ENCODE measurements around the gene EEF1A2.

DNA sequence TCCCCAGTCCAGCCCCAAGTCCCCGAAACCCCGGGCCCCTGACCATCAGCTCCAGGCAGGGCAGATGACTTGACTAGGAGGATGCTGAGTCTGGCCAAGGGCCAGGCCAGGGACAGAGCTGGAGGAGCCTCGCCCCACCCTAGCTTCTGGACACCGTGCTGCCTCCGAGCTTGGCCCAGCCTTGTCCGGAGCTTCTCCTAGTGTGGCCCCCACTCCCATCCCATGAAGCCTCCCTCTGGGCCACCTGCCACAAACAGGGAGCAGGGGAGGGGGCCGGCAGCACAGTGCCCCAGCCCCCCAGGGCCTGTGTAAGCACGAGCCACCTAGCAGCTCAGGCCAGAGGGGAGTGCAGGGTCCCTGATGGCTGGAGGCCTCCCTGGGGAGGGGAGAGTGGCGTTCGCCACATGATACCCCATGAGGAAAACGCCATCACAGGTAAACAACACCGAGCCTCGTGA is 5.3 kb downstream of the EEF1A2 start:
- TF ChIP-seq POLR2A (IDR thresholded peaks at IDR 0.05; ENCODE audit: low read depth, low read length), result no peak
- TF ChIP-seq ELK1 (IDR thresholded peaks at IDR 0.05; ENCODE audit: borderline replicate concordance, low read depth, low read length), result no peak
- TF ChIP-seq RAD21 (IDR thresholded peaks at IDR 0.05; ENCODE audit: low read length), result no peak
- TF ChIP-seq, protein P1, sequence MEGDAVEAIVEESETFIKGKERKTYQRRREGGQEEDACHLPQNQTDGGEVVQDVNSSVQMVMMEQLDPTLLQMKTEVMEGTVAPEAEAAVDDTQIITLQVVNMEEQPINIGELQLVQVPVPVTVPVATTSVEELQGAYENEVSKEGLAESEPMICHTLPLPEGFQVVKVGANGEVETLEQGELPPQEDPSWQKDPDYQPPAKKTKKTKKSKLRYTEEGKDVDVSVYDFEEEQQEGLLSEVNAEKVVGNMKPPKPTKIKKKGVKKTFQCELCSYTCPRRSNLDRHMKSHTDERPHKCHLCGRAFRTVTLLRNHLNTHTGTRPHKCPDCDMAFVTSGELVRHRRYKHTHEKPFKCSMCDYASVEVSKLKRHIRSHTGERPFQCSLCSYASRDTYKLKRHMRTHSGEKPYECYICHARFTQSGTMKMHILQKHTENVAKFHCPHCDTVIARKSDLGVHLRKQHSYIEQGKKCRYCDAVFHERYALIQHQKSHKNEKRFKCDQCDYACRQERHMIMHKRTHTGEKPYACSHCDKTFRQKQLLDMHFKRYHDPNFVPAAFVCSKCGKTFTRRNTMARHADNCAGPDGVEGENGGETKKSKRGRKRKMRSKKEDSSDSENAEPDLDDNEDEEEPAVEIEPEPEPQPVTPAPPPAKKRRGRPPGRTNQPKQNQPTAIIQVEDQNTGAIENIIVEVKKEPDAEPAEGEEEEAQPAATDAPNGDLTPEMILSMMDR (conservative IDR thresholded peaks at IDR 0.05; ENCODE audit: low read depth, low read length), result no peak
- TF ChIP-seq RFX5 (IDR thresholded peaks at IDR 0.05; ENCODE audit: low read depth, low read length), result no peak

Data from IMR-90 (cell line).